H1 (cell line): ENCODE results near the gene MAPK14. TPM values are rescaled to one million over a fixed set of nuclear protein-coding genes. Genes with fewer than 3 reads are reported as not detected.

Experiments
- CTCF ChIA-PET: fragments of 300-600 bp; sonication (Branson Sonifier 250); formaldehyde crosslinking; loops from one replicate; lab custom pipeline; 2021; ENCODE audit not compliant: partially characterized antibody; lab: Charles Lee
- POLR2A ChIA-PET: fragments of 300-600 bp; sonication (Branson Sonifier 250); formaldehyde crosslinking; loops from one replicate; lab custom pipeline; 2021; ENCODE audit warnings: inconsistent platforms; ENCODE audit not compliant: partially characterized antibody; lab: Charles Lee
- DNase-seq, 2 experiments: peaks; one replicate each; pipeline versions ENCODE4 v3.0.0 to v3.0.0-alpha.2; 2010 to 2022; ENCODE audit warnings: low spot score in 2 of 2, low read depth in 1 of 2, mixed read lengths in 1 of 2
- FAIRE-seq: peaks from 2 replicates; lab custom pipeline; 2011; peaks lifted over from hg19 to GRCh38; lab: Jason Lieb, UNC
- H2AFZ ChIP-seq: 2 replicates; pipeline ENCODE4 v1.8.1; 2012; ENCODE audit warnings: low read length, inconsistent platforms
- H2AK5ac ChIP-seq: 2 replicates; pipeline ENCODE4 v1.6.1; 2013; ENCODE audit warnings: low read depth, low read length
- H2BK120ac ChIP-seq: replicated peaks from 2 replicates; pipeline ENCODE3; 2013; ENCODE audit warnings: low read depth, low read length, inconsistent platforms
- H2BK12ac ChIP-seq: 2 replicates; pipeline ENCODE4 v1.6.1; 2013; ENCODE audit warnings: low read depth, low read length
- H2BK15ac ChIP-seq: 2 replicates; pipeline ENCODE4 v1.6.1; 2013; ENCODE audit warnings: low read length
- H2BK20ac ChIP-seq: 2 replicates; pipeline ENCODE4 v1.6.1; 2013; ENCODE audit warnings: low read length
- H2BK5ac ChIP-seq: 2 replicates; pipeline ENCODE4 v1.6.1; 2013; ENCODE audit warnings: low read depth, low read length
- H3K14ac ChIP-seq: 2 replicates; pipeline ENCODE4 v1.6.1; 2013; ENCODE audit warnings: inconsistent platforms; ENCODE audit not compliant: insufficient read length
- H3K18ac ChIP-seq: 2 replicates; pipeline ENCODE4 v1.6.1; 2013; ENCODE audit warnings: low read length; ENCODE audit errors: extremely low read depth
- H3K23ac ChIP-seq: 2 replicates; pipeline ENCODE4 v1.6.1; 2013; ENCODE audit warnings: inconsistent platforms; ENCODE audit not compliant: insufficient read length
- H3K23me2 ChIP-seq: 2 replicates; pipeline ENCODE4 v1.6.1; 2013; ENCODE audit warnings: low read depth, low read length
- H3K27ac ChIP-seq: 2 replicates; pipeline ENCODE4 v1.6.1; 2011; ENCODE audit warnings: low read depth, low read length, inconsistent platforms
- H3K27me3 ChIP-seq, 4 experiments: replicated peaks in 1 of 4; 1 replicate in 1 of 4; 2 replicates in 3 of 4; pipeline versions ENCODE4 v1.6.1 to v1.8.1; 2011 to 2013; ENCODE audit warnings: low read length in 3 of 4, mild to moderate bottlenecking in 3 of 4, inconsistent platforms in 2 of 4, mixed read lengths in 2 of 4, moderate library complexity in 1 of 4; ENCODE audit not compliant: control insufficient read depth in 3 of 4, insufficient read depth in 3 of 4; ENCODE audit errors: extremely low read depth in 1 of 4
- H3K36me3 ChIP-seq, 4 experiments: 2 replicates each; pipeline versions ENCODE4 v1.6.1 to v1.8.1; 2011 to 2013; ENCODE audit warnings: mild to moderate bottlenecking in 4 of 4, low read length in 3 of 4, moderate library complexity in 2 of 4, control low read depth in 1 of 4, inconsistent platforms in 1 of 4; ENCODE audit not compliant: insufficient read depth in 4 of 4, control insufficient read depth in 2 of 4
- H3K4ac ChIP-seq: replicated peaks from 2 replicates; pipeline ENCODE3; 2013; ENCODE audit warnings: low read length, low read depth, mixed read lengths, inconsistent platforms; ENCODE audit not compliant: insufficient read length
- H3K4me1 ChIP-seq, 4 experiments: replicated peaks in 1 of 4; 1 replicate in 1 of 4; 2 replicates in 3 of 4; pipeline versions ENCODE4 v1.6.1 to v1.8.1; 2011 to 2013; ENCODE audit warnings: low read length in 3 of 4, inconsistent platforms in 2 of 4, mixed read lengths in 1 of 4; ENCODE audit not compliant: insufficient read depth in 4 of 4, control insufficient read depth in 3 of 4
- H3K4me2 ChIP-seq, 2 experiments: 2 replicates each; pipeline versions ENCODE4 v1.6.1 to v1.8.1; 2011 to 2013; ENCODE audit warnings: low read depth in 2 of 2, low read length in 2 of 2, control low read depth in 1 of 2, inconsistent platforms in 1 of 2, mild to moderate bottlenecking in 1 of 2; ENCODE audit not compliant: insufficient read depth in 1 of 2
- H3K4me3 ChIP-seq, 4 experiments: fragments of 200-600, 300-600 bp in 1 of 4; sonication (generic), shearing (Covaris generic), sonication (Bioruptor Twin) in 1 of 4; 2 replicates each; pipeline versions ENCODE4 v1.5.1 to v1.8.1; 2011 to 2016; ENCODE audit warnings: low read length in 4 of 4, low read depth in 3 of 4, control low read depth in 2 of 4, inconsistent platforms in 2 of 4, mild to moderate bottlenecking in 2 of 4, mixed read lengths in 1 of 4, moderate library complexity in 1 of 4; ENCODE audit not compliant: insufficient read depth in 2 of 4; ENCODE audit errors: extremely low read depth in 1 of 4
- H3K56ac ChIP-seq: replicated peaks from 2 replicates; pipeline ENCODE3; 2013; ENCODE audit warnings: low read depth, mild to moderate bottlenecking, mixed read lengths, low read length, inconsistent platforms; ENCODE audit not compliant: insufficient read length
- H3K79me1 ChIP-seq: 2 replicates; pipeline ENCODE4 v1.6.1; 2013; ENCODE audit warnings: low read depth, low read length, control low read depth
- H3K79me2 ChIP-seq, 2 experiments: 2 replicates each; pipeline versions ENCODE4 v1.6.1 to v1.8.1; 2012 to 2013; ENCODE audit warnings: low read length in 2 of 2, mild to moderate bottlenecking in 2 of 2, inconsistent platforms in 1 of 2; ENCODE audit not compliant: insufficient read depth in 2 of 2, control insufficient read depth in 1 of 2
- H3K9ac ChIP-seq, 4 experiments: replicated peaks in 1 of 4; 1 replicate in 1 of 4; 2 replicates in 3 of 4; pipeline versions ENCODE4 v1.6.1 to v1.8.1; 2011 to 2013; ENCODE audit warnings: low read depth in 3 of 4, low read length in 3 of 4, control low read depth in 2 of 4, mild to moderate bottlenecking in 2 of 4, moderate library complexity in 2 of 4, inconsistent platforms in 1 of 4; ENCODE audit errors: extremely low read depth in 1 of 4
- H3K9me3 ChIP-seq, 2 experiments: 2 replicates each; pipeline versions ENCODE4 v1.6.1 to v1.8.1; 2012 to 2013; ENCODE audit warnings: mild to moderate bottlenecking in 2 of 2, moderate library complexity in 2 of 2, control low read depth in 1 of 2, inconsistent platforms in 1 of 2, low read depth in 1 of 2, low read length in 1 of 2, mixed read lengths in 1 of 2; ENCODE audit not compliant: insufficient read depth in 2 of 2
- H4K20me1 ChIP-seq, 2 experiments: replicated peaks in 1 of 2; 2 replicates each; pipeline versions ENCODE3 to v1.8.1; 2011 to 2013; ENCODE audit warnings: inconsistent platforms in 2 of 2, low read length in 2 of 2, mild to moderate bottlenecking in 1 of 2; ENCODE audit not compliant: insufficient read depth in 2 of 2, control insufficient read depth in 1 of 2
- H4K5ac ChIP-seq: 2 replicates; pipeline ENCODE4 v1.6.1; 2013; ENCODE audit warnings: low read length, low read depth, mixed read lengths, inconsistent platforms; ENCODE audit not compliant: insufficient read length
- H4K8ac ChIP-seq: 2 replicates; pipeline ENCODE4 v1.8.0; 2013; ENCODE audit warnings: mild to moderate bottlenecking, moderate library complexity, low read length, inconsistent platforms; ENCODE audit not compliant: insufficient read depth; ENCODE audit errors: extremely low read depth
- H4K91ac ChIP-seq: replicated peaks from 2 replicates; pipeline ENCODE3; 2013; ENCODE audit warnings: low read length, mixed read lengths, inconsistent platforms; ENCODE audit not compliant: insufficient read length
- CHD1 ChIP-seq: IDR thresholded peaks from 2 replicates; pipeline ENCODE4 v1.6.1; 2012; ENCODE audit warnings: low read depth, low read length, improper control_type of control experiment
- CREB1 ChIP-seq: IDR thresholded peaks from 2 replicates; pipeline ENCODE4 v1.6.1; 2012; ENCODE audit warnings: inconsistent platforms
- GTF2F1 ChIP-seq: IDR thresholded peaks from 2 replicates; pipeline ENCODE4 v1.6.1; 2012; ENCODE audit warnings: low read depth, low read length, improper control_type of control experiment, borderline replicate concordance
- HDAC2 ChIP-seq, 2 experiments: fragments of 300-600 bp in 1 of 2; sonication (generic) in 1 of 2; IDR thresholded peaks; 2 replicates each; pipeline ENCODE4 v1.6.1; 2011 to 2012; ENCODE audit warnings: low read depth in 2 of 2, low read length in 2 of 2, mild to moderate bottlenecking in 2 of 2, moderate library complexity in 2 of 2, borderline replicate concordance in 1 of 2, inconsistent platforms in 1 of 2
- KDM1A ChIP-seq: fragments of 200-600, 300-600 bp; sonication (generic); IDR thresholded peaks from 2 replicates; pipeline ENCODE4 v1.7.1; 2016; ENCODE audit warnings: mild to moderate bottlenecking, low read length, borderline replicate concordance
- MAFK ChIP-seq: IDR thresholded peaks from 2 replicates; pipeline ENCODE4 v1.6.1; 2012; ENCODE audit warnings: low read depth, mild to moderate bottlenecking, improper control_type of control experiment, low read length
- MAX ChIP-seq: IDR thresholded peaks from 2 replicates; pipeline ENCODE4 v1.6.1; 2012; ENCODE audit warnings: inconsistent platforms
- NRF1 ChIP-seq: IDR thresholded peaks from 2 replicates; pipeline ENCODE4 v1.6.1; 2011; ENCODE audit warnings: mild to moderate bottlenecking, low read depth, low read length, improper control_type of control experiment
- RFX5 ChIP-seq: IDR thresholded peaks from 2 replicates; pipeline ENCODE4 v1.6.1; 2011; ENCODE audit warnings: low read depth, low read length, improper control_type of control experiment, borderline replicate concordance
- TAF7 ChIP-seq: optimal IDR thresholded peaks from 2 replicates; pipeline ENCODE3; 2011; ENCODE audit warnings: low read depth, mild to moderate bottlenecking, inconsistent platforms, low read length, moderate library complexity, borderline replicate concordance
- TCF12 ChIP-seq: IDR thresholded peaks from 2 replicates; pipeline ENCODE4 v1.6.1; 2011; ENCODE audit warnings: low read depth, mild to moderate bottlenecking, low read length
- WGBS, 2 experiments: shearing (Covaris generic) in 1 of 2; methylation state at CpG; one replicate each; pipeline versions ENCODE4 v1.1.6 to v1.1.7; 2013 to 2015; ENCODE audit warnings: low lambda C conversion rate in 2 of 2, mixed read lengths in 2 of 2, inconsistent platforms in 1 of 2, low coverage in 1 of 2, missing lambda C conversion rate in 1 of 2; ENCODE audit not compliant: insufficient replicate concordance in 2 of 2, insufficient coverage in 1 of 2, insufficient read length in 1 of 2; ENCODE audit errors: extremely low coverage in 1 of 2, missing lambda C conversion rate in 1 of 2; 5-methylcytosine and 5-hydroxymethylcytosine counted together
- polyA plus RNA-seq, 7 experiments: library from polyadenylated mRNA; depleted of rRNA in 3 of 7; stranded (reverse) in 5 of 7; unstranded in 2 of 7; fragments of >200 nt in 5 of 7; fragments of 200-250 nt in 2 of 7; gene quantifications; 1 replicate in 5 of 7; 2 replicates in 1 of 7; 4 replicates in 1 of 7; pipeline versions ENCODE4 v1.2.1 to v1.2.3, GENCODE V29; 2011 to 2013; ENCODE audit warnings: missing spikeins in 2 of 7, mixed read lengths in 2 of 7
- total RNA-seq: library from RNA; stranded (reverse); fragmentation: NEBNext Ultra II Directional; extraction: Animal tissue kit (Norgen Biotek cat#: 25700); gene quantifications from 2 replicates; pipeline ENCODE4 v1.2.1, GENCODE V29; 2021
- TF ChIP-seq, protein P1 (sequence below): IDR thresholded peaks from 2 replicates; pipeline ENCODE4 v1.6.1; 2012; ENCODE audit warnings: low read length, inconsistent platforms

Gene MAPK14
- total and polyA plus RNA-seq, 2 of the 8 experiments (the other 6 are each of a cell fraction or from before 2014, with no cell fraction given), result 18.1 to 39.3 TPM

- no peak overlapping the region for H3K23ac ChIP-seq
- FAIRE-seq, result no peak
- no peak overlapping the region for H4K8ac ChIP-seq
- H3K4ac ChIP-seq, result no peak overlapping the region
- no peaks in the 10 kb centered on the region for H3K79me1 ChIP-seq
- H3K14ac ChIP-seq, result no peak overlapping the region
- peaks cover 0 to 10% (median 2%) of the 10 kb centered on the region in 4 experiments; a peak in 4 of 7 replicates for H3K27me3 ChIP-seq
- H3K9me3 ChIP-seq, result no peaks in the 10 kb centered on the region
- H2BK120ac ChIP-seq, result no peak overlapping the region
- no peak overlapping the region for H4K5ac ChIP-seq
- H4K91ac ChIP-seq, result no peak overlapping the region
- TF ChIP-seq MAFK, result no peak
- TF ChIP-seq RFX5, result no peak
- no peak for TF ChIP-seq MAX
- TF ChIP-seq, protein P1, sequence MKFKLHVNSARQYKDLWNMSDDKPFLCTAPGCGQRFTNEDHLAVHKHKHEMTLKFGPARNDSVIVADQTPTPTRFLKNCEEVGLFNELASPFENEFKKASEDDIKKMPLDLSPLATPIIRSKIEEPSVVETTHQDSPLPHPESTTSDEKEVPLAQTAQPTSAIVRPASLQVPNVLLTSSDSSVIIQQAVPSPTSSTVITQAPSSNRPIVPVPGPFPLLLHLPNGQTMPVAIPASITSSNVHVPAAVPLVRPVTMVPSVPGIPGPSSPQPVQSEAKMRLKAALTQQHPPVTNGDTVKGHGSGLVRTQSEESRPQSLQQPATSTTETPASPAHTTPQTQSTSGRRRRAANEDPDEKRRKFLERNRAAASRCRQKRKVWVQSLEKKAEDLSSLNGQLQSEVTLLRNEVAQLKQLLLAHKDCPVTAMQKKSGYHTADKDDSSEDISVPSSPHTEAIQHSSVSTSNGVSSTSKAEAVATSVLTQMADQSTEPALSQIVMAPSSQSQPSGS, result no peak
- no peak for TF ChIP-seq CHD1
- TF ChIP-seq CREB1, result no peak
- no peak for TF ChIP-seq KDM1A
- no peak for TF ChIP-seq TAF7
- TF ChIP-seq TCF12, result no peak
- no peak for TF ChIP-seq HDAC2 (IDR thresholded peaks at IDR 0.05; ENCODE audit: borderline replicate concordance in 1 of 2, low read depth in 2 of 2, low read length in 2 of 2)
- no peak for TF ChIP-seq NRF1
- TF ChIP-seq GTF2F1, result no peak
- TF ChIP-seq, all 59 proteins: peak for 0
- no peak overlapping the region for H3K27ac ChIP-seq
- CTCF ChIA-PET, result interaction anchor here (1.1 to 3.4 kb wide), 5 partner anchors 10 to 235 kb away, joined by 3 to 19 read pairs (median 4); no protein-coding TSS in a partner anchor
- no peak for DNase-seq
- POLR2A ChIA-PET, result interaction anchor here (1.1 kb wide), 2 partner anchors 10 to 97 kb away, joined by 3 to 4 read pairs; no protein-coding TSS in a partner anchor
- H4K20me1 ChIP-seq, result no peaks in the 10 kb centered on the region
- peak overlapping the region; percentile 18; the same call in 1 of the 2 replicates for H2BK15ac ChIP-seq
- no peak overlapping the region for H2BK20ac ChIP-seq
- H2AK5ac ChIP-seq, result no peak overlapping the region; the same call in 1 of the 2 replicates
- H3K4me3 ChIP-seq, result no peak overlapping the region
- no peak overlapping the region for H3K4me2 ChIP-seq
- H2BK12ac ChIP-seq, result no peak overlapping the region
- H3K56ac ChIP-seq, result no peak overlapping the region
- H3K4me1 ChIP-seq, result peaks cover 4 to 7% (median 6%) of the 10 kb centered on the region in 4 experiments
- no peak overlapping the region for H2BK5ac ChIP-seq
- no peaks in the 10 kb centered on the region for H3K36me3 ChIP-seq
- H3K18ac ChIP-seq, result no peak overlapping the region
- H3K23me2 ChIP-seq, result peaks cover 3% of the 10 kb centered on the region; the same call in 1 of the 2 replicates
- WGBS, 2 experiments, result 77% methylated on average over 8 of the region's 8 CpGs; no CpG with 5 or more reads in 1 of the 2 experiments
- H3K9ac ChIP-seq, result no peak overlapping the region
- H2AFZ ChIP-seq, result no peak overlapping the region
- no peaks in the 10 kb centered on the region for H3K79me2 ChIP-seq
Measured at GRCh38 chr6:36125575-36125974, 98.0 kb downstream of the MAPK14 start.
